Calu3 (cell line): Measurements from ENCODE around the gene NFKBIB. TPM values are rescaled to one million over a fixed set of nuclear protein-coding genes. Genes with fewer than 3 reads are reported as not detected.

Experiments
- BruUV-seq: library from RNA; stranded (reverse); fragments of 400-500 nt; replicated peaks from 2 replicates; lab custom pipeline; 2021; lab: Mats Ljungman, UMichigan
- CTCF ChIA-PET: fragments of 300-600 bp; sonication (Branson Sonifier 250); formaldehyde crosslinking; loops from one replicate; lab custom pipeline; 2022; ENCODE audit warnings: antibody characterized with exemption; lab: Charles Lee
- DNase-seq: peaks from one replicate; pipeline ENCODE4 v3.0.0; 2022
- H3K27ac Mint-ChIP-seq: one replicate; pipeline ENCODE4 v1.8.0; 2022; ENCODE audit warnings: mixed read lengths; ENCODE audit not compliant: unreplicated experiment
- H3K27me3 Mint-ChIP-seq: one replicate; pipeline ENCODE4 v1.8.0; 2022; ENCODE audit warnings: mixed read lengths; ENCODE audit not compliant: unreplicated experiment
- H3K36me3 Mint-ChIP-seq: one replicate; pipeline ENCODE4 v1.8.0; 2022; ENCODE audit warnings: mild to moderate bottlenecking, moderate library complexity, mixed read lengths; ENCODE audit not compliant: insufficient read depth, unreplicated experiment
- H3K4me1 Mint-ChIP-seq: one replicate; pipeline ENCODE4 v1.8.0; 2022; ENCODE audit warnings: mild to moderate bottlenecking, low read depth, mixed read lengths; ENCODE audit not compliant: unreplicated experiment
- H3K4me3 Mint-ChIP-seq: one replicate; pipeline ENCODE4 v1.8.0; 2022; ENCODE audit warnings: mild to moderate bottlenecking, low read depth, moderate library complexity, mixed read lengths; ENCODE audit not compliant: unreplicated experiment
- H3K9me3 Mint-ChIP-seq: one replicate; pipeline ENCODE4 v1.8.0; 2022; ENCODE audit warnings: low read depth, mixed read lengths; ENCODE audit not compliant: unreplicated experiment
- CTCF ChIP-seq: fragments of 200-600 bp; IDR thresholded peaks from one replicate; pipeline ENCODE4 v1.8.0; 2022; ENCODE audit warnings: antibody characterized with exemption; ENCODE audit not compliant: unreplicated experiment
- intact Hi-C: fragments of 100-400 bp; cut with micrococcal nuclease; formaldehyde crosslinking; loops from one replicate; pipeline ENCODE4 v1.10.0; 2022; ENCODE audit not compliant: unreplicated experiment
- total RNA-seq: library from RNA; stranded (reverse); gene quantifications from 2 replicates; pipeline ENCODE4 v1.2.3, GENCODE V29; 2022

NFKBIB gene
- total RNA-seq, 1 experiment from 2014 or later = 62.6 TPM

- H3K4me3 Mint-ChIP-seq = no peak overlapping the region
- no peak for DNase-seq
- no peak for TF ChIP-seq CTCF
- H3K4me1 Mint-ChIP-seq = peaks cover 12% of the 10 kb centered on the region
- BruUV-seq = no TSS peak
- intact Hi-C loops = no loop called here
- no peaks in the 10 kb centered on the region for H3K27me3 Mint-ChIP-seq
- CTCF ChIA-PET = no interaction called here
- H3K27ac Mint-ChIP-seq = no peak overlapping the region
- peaks cover 25% of the 10 kb centered on the region for H3K36me3 Mint-ChIP-seq
- H3K9me3 Mint-ChIP-seq = no peaks in the 10 kb centered on the region
Observed at GRCh38 chr19:38894968-38895367, 4.8 kb upstream of the NFKBIB start.

GRCh38 chr19:38898788-38899446, 852 bp upstream of the NFKBIB start:
- Mint-ChIP-seq H3K9me3 (no peaks in the 10 kb centered on the region), H3K36me3 (peaks cover 45% of the 10 kb centered on the region), H3K27ac (peak overlapping the region; percentile 91), H3K4me3 (peak overlapping the region; percentile 83), H3K27me3 (no peaks in the 10 kb centered on the region), H3K4me1 (peaks cover 22% of the 10 kb centered on the region)
- no peak for DNase-seq
- CTCF ChIA-PET = no interaction called here
- TF ChIP-seq CTCF = no peak
- intact Hi-C loops = no loop called here
- BruUV-seq = no TSS peak

- Mint-ChIP-seq H3K27ac (peak overlapping the region; percentile 91), H3K36me3 (peaks cover 45% of the 10 kb centered on the region), H3K9me3 (peaks cover 3% of the 10 kb centered on the region), H3K4me3 (peak overlapping the region; percentile 83), H3K27me3 (no peaks in the 10 kb centered on the region), H3K4me1 (peaks cover 29% of the 10 kb centered on the region)
- TSS peak; percentile 70 for BruUV-seq
- CTCF ChIA-PET = interaction anchor here (0.5 to 1.9 kb wide), 15 partner anchors 8 to 1136 kb away, joined by 3 to 17 read pairs (median 4); partner anchors contain the start of genes ACTN4, FAM98C, LGALS4 and MRPS12
- intact Hi-C loops = no loop called here
- no peak for TF ChIP-seq CTCF
- no peak for DNase-seq
Observed at GRCh38 chr19:38900202-38900629, 447 bp downstream of the NFKBIB start.

DNA sequence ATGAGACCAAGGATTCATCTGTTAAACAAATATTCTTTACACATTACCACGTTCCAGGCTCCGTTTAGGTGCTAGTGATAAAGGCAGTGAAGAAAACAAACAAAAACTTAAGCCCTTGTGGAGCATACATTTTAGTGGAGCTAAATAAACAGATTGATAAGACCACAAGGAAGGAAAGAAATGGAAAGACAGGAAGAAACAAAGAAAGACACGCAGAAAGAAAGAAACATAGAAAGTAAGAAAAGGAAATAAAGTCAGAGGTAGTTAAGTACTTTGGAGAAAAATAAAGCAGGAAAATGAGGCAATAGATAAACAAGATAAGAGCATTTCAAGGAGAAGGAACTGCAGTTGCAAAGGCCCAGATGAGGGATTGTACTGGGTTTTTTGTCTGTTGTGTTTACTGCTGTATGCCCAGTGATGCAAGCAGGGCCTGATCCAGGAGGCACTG, 998 bp downstream of the NFKBIB start:
- no peak for TF ChIP-seq CTCF
- CTCF ChIA-PET = interaction anchor here (0.6 to 1.9 kb wide), 7 partner anchors 13 to 498 kb away, joined by 3 to 17 read pairs (median 4); partner anchors contain the start of genes FAM98C, LGALS4, MRPS12 and SARS2
- no TSS peak for BruUV-seq

More for the DNA sequence above, 998 bp downstream of the NFKBIB start:
- Mint-ChIP-seq H3K4me3 (peak overlapping the region; percentile 83), H3K4me1 (peaks cover 29% of the 10 kb centered on the region), H3K9me3 (peaks cover 3% of the 10 kb centered on the region), H3K27ac (peak overlapping the region; percentile 91), H3K36me3 (peaks cover 50% of the 10 kb centered on the region), H3K27me3 (no peaks in the 10 kb centered on the region)
- DNase-seq = no peak
- intact Hi-C loops = no loop called here
